Prostate gland (tissue), 2 donors: ENCODE measurements around the gene DERL3. TPM values are rescaled to one million over a fixed set of nuclear protein-coding genes. Genes with fewer than 3 reads are reported as not detected.
A peak's percentile ranks its signal among the peaks of the same experiment; 100 is the strongest.

Experiments used
- DNase-seq: peaks from one replicate; pipeline ENCODE4 v3.0.0-alpha.2; 2019; ENCODE audit warnings: low spot score
- H3K27ac ChIP-seq, 2 donors: fragments of 200-600 bp; sonication (generic); 2 replicates each; pipeline ENCODE4 v1.5.1; 2017 to 2019
- H3K27me3 ChIP-seq: fragments of 200-600 bp; sonication (generic); replicated peaks from 2 replicates; pipeline ENCODE4 v1.5.1; 2019; ENCODE audit not compliant: insufficient read depth
- H3K36me3 ChIP-seq, 2 donors: fragments of 200-600 bp; sonication (generic); 1 replicate in 1 of 2; 2 replicates in 1 of 2; pipeline versions ENCODE4 v1.5.1 to v1.8.1; 2017 to 2019
- H3K4me1 ChIP-seq: fragments of 200-600 bp; sonication (generic); replicated peaks from 2 replicates; pipeline ENCODE4 v1.5.1; 2019
- H3K4me3 ChIP-seq, 2 donors: fragments of 200-600 bp; sonication (generic); 2 replicates each; pipeline ENCODE4 v1.5.1; 2017 to 2019
- H3K9me3 ChIP-seq: fragments of 200-600 bp; sonication (generic); 2 replicates; pipeline ENCODE4 v1.5.1; 2017
- CTCF ChIP-seq, 4 experiments: fragments of 200-600 bp in 2 of 4; fragments of 450-650 bp in 2 of 4; sonication (generic) in 2 of 4; IDR thresholded peaks; 1 replicate in 3 of 4; 2 replicates in 1 of 4; pipeline ENCODE4 v1.5.1; 2016 to 2019; ENCODE audit warnings: antibody characterized with exemption in 4 of 4, mild to moderate bottlenecking in 2 of 4, moderate library complexity in 2 of 4
- POLR2A ChIP-seq: fragments of 450-650 bp; IDR thresholded peaks from one replicate; pipeline ENCODE4 v1.6.1; 2016; ENCODE audit warnings: antibody characterized with exemption, mild to moderate bottlenecking
- POLR2AphosphoS5 ChIP-seq: sonication (generic); formaldehyde crosslinking; IDR thresholded peaks from one replicate; pipeline ENCODE4 v1.6.1; 2017; ENCODE audit warnings: antibody characterized with exemption
- WGBS: methylation state at CpG from one replicate; pipeline ENCODE4 v1.1.5; 2018; 5-methylcytosine and 5-hydroxymethylcytosine counted together
- intact Hi-C: fragments of 100-400 bp; cut with DNase I; formaldehyde crosslinking; loops from one replicate; pipeline ENCODE4 v1.14.2; 2022
- total RNA-seq, 2 donors: library from RNA; depleted of rRNA; stranded (reverse); fragments of >200 nt; gene quantifications; one replicate each; pipeline ENCODE4 v1.1.0, GENCODE V29; 2016

The DERL3 gene
- total RNA-seq, 2 donors from 2014 or later: 6.9 TPM; not detected in 1

GRCh38 chr22:23856721-23857605 is 18.2 kb upstream of the DERL3 start:
- intact Hi-C loops: loop anchor here (5.0 kb wide), 1 partner anchor 325 kb away; no protein-coding TSS in a partner anchor
- Histone ChIP-seq H3K4me1 (no peaks in the 10 kb centered on the region), H3K4me3 (peak overlapping the region; percentile 45 to 51), H3K36me3 (no peaks in the 10 kb centered on the region), H3K9me3 (no peaks in the 10 kb centered on the region), H3K27me3 (no peaks in the 10 kb centered on the region), H3K27ac (peak overlapping the region; percentile 87 to 89)
- TF ChIP-seq CTCF (IDR thresholded peaks at IDR 0.05): peak in 1 of 4 experiments; percentile 30
- TF ChIP-seq POLR2A: no peak
- 3% methylated on average over 52 of the region's 58 CpGs for WGBS
- DNase-seq: peak; percentile 42

- no peak overlapping the region for H3K27ac ChIP-seq
- peaks cover 5% of the 10 kb centered on the region for H3K4me1 ChIP-seq
- intact Hi-C loops: no loop called here
- no peak for TF ChIP-seq POLR2AphosphoS5
- no peak for TF ChIP-seq CTCF (IDR thresholded peaks at IDR 0.05)
- no peak for TF ChIP-seq POLR2A
- no peaks in the 10 kb centered on the region for H3K27me3 ChIP-seq
- 76% methylated on average over 16 of the region's 16 CpGs for WGBS
- no peaks in the 10 kb centered on the region for H3K36me3 ChIP-seq
- no peaks in the 10 kb centered on the region for H3K9me3 ChIP-seq
- no peak for DNase-seq
- H3K4me3 ChIP-seq: no peak overlapping the region
Measured at GRCh38 chr22:23850136-23850611, 11.4 kb upstream of the DERL3 start.

GRCh38 chr22:23849009-23850006 is 10.5 kb upstream of the DERL3 start:
- TF ChIP-seq POLR2AphosphoS5 (peak; percentile 70), POLR2A (no peak), CTCF (IDR thresholded peaks at IDR 0.05) (peak; percentile 91 to 97 (median 96))
- Histone ChIP-seq H3K36me3 (no peaks in the 10 kb centered on the region), H3K27ac (no peak overlapping the region), H3K9me3 (no peaks in the 10 kb centered on the region), H3K4me3 (no peak overlapping the region), H3K27me3 (no peaks in the 10 kb centered on the region), H3K4me1 (peaks cover 5% of the 10 kb centered on the region)
- DNase-seq: peak; percentile 66
- intact Hi-C loops: loop anchor here (5.0 kb wide), 3 partner anchors 62 to 447 kb away; partner anchors contain the start of gene SMARCB1
- WGBS: 24% methylated on average over 56 of the region's 62 CpGs

GRCh38 chr22:23847991-23848864 is 9.4 kb upstream of the DERL3 start:
- no peak for DNase-seq
- no peaks in the 10 kb centered on the region for H3K36me3 ChIP-seq
- WGBS: 69% methylated on average over 24 of the region's 24 CpGs

More at GRCh38 chr22:23847991-23848864, 9.4 kb upstream of the DERL3 start:
- no peaks in the 10 kb centered on the region for H3K9me3 ChIP-seq
- H3K4me1 ChIP-seq: peaks cover 5% of the 10 kb centered on the region
- intact Hi-C loops: loop anchor here (5.0 kb wide), 3 partner anchors 61 to 446 kb away; partner anchors contain the start of gene SMARCB1
- no peak for TF ChIP-seq POLR2A
- no peak for TF ChIP-seq POLR2AphosphoS5
- no peak for TF ChIP-seq CTCF (IDR thresholded peaks at IDR 0.05)
- H3K27me3 ChIP-seq: no peaks in the 10 kb centered on the region
- no peak overlapping the region for H3K4me3 ChIP-seq
- no peak overlapping the region for H3K27ac ChIP-seq
